Fibroblast of pulmonary artery (primary cell): ENCODE measurements around the gene SBF1.

ENCODE experiments used
- DNase-seq: peaks from one replicate; pipeline ENCODE4 v3.0.0-alpha.2; 2010; ENCODE audit warnings: low read depth
- H3K4me3 ChIP-seq: replicated peaks from 2 replicates; pipeline ENCODE4 v1.5.1; 2011; ENCODE audit warnings: low read depth, mild to moderate bottlenecking, control low read depth, low read length, moderate library complexity
- TF ChIP-seq, protein P1 (sequence below): IDR thresholded peaks from 2 replicates; pipeline ENCODE4 v1.5.1; 2011; ENCODE audit warnings: mild to moderate bottlenecking, control low read depth, low read length, inconsistent platforms; ENCODE audit errors: missing control alignments

SBF1 gene

DNA sequence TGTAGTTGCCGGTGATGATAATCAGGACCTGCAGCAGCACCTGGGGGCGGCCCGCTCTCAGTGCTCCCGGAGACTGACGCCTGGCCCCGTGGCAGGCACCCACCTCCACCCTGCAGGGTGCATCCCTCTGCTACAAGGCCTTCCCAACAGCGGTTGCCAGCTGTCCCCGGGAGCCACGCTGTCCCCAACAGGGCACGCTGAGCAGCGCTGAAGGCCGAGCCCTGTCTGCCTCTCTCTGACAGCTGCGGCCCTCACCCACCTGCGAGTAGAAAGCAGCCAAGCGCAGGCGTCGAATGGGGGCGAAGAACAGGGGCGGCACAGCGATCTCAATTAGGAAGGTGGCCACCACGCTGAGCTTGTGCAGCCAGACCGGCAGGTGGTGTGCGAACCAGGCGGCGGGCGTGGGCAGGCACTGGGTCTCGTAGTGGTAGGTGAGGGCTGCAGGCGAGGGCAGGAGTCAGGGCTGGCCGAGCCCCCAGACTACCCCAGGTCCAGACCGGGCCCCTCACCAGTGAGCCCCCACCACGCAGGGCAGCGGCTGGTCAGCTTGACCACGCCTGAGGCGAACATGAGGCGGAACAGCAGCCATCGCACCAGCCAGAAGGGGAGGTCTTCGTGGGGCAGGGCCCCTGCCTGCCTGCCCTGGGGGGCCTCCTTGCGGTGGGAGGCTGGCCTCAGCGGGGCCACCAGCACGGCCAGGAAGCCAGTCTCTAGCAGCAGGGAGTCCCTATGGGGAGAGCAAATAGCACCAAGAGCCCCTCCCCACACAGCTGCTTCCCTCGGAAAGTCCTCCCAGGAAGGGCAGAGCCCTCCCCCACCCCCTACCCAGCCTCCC is 31.2 kb upstream of the SBF1 start:
- TF ChIP-seq, protein P1, sequence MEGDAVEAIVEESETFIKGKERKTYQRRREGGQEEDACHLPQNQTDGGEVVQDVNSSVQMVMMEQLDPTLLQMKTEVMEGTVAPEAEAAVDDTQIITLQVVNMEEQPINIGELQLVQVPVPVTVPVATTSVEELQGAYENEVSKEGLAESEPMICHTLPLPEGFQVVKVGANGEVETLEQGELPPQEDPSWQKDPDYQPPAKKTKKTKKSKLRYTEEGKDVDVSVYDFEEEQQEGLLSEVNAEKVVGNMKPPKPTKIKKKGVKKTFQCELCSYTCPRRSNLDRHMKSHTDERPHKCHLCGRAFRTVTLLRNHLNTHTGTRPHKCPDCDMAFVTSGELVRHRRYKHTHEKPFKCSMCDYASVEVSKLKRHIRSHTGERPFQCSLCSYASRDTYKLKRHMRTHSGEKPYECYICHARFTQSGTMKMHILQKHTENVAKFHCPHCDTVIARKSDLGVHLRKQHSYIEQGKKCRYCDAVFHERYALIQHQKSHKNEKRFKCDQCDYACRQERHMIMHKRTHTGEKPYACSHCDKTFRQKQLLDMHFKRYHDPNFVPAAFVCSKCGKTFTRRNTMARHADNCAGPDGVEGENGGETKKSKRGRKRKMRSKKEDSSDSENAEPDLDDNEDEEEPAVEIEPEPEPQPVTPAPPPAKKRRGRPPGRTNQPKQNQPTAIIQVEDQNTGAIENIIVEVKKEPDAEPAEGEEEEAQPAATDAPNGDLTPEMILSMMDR: no peak
- no peak for DNase-seq
- H3K4me3 ChIP-seq: peak overlapping the region; percentile 96

DNA sequence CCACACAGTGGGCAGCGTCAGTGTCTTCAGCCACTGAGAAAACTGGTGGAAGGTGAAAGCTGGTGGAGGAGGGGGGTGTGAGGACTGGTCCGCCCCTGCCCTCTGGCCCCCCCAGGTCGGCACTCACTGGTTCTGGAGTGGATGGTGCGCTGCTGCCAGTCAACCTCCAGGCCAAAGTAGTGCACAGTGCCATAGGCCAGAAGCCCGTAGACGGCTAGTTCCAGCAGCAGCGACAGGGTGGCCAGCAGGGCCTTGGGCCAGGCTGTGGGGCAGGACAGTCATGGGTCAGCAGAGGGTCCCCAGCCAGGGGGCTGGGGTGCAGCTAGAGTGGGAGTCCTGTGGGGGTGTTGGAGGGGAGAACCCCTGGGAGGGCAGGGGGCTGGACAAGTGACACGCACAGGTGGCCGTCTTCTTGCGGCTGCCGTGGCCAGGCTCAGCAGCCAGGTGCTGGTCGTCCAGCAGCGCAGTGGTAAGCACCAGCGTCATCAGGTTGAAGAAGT is 30.5 kb upstream of the SBF1 start:
- DNase-seq: no peak
- TF ChIP-seq, protein P1: no peak
- H3K4me3 ChIP-seq: no peak overlapping the region

DNA sequence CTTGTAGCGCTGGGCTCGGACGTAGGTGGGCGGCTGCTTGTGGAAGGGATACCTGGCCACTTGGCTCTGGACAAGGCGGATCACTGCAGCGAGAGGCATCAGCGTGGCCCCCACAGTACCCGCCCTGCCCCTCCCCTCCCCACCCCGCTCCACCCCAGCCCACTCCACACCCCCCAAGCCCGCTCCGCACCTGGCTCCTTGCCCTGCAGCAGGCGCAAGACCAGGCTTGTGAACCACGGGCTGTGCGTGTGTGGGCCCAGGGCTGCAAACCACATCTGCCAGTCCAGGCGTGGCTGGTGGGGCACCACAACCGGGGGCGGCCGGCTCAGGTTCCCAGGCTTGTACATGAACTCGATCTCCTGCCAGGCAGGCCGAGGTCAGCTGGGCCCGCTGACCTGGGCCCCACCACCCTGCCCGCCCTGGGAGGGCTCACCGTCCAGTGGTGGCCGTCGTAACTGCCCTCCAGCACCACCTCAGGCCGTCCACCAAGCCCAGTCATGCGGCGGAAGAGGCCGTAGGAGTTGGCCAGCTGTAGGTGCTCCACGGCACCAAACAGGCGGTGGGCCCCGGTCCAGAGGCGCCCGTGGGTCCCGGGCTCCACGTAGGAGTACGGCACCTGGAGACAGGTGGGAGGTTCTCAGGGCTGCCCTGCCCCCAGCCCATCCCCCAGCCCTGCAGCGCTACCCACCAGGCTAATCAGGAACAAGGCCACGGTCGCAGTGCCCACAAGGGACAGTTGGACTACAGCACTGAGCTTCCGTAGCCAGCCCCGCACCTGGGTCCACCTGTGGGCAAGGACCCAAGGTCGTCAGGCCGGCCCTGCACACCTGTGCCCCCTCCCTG is 29.8 kb upstream of the SBF1 start:
- TF ChIP-seq, protein P1: no peak
- no peak for DNase-seq

DNA sequence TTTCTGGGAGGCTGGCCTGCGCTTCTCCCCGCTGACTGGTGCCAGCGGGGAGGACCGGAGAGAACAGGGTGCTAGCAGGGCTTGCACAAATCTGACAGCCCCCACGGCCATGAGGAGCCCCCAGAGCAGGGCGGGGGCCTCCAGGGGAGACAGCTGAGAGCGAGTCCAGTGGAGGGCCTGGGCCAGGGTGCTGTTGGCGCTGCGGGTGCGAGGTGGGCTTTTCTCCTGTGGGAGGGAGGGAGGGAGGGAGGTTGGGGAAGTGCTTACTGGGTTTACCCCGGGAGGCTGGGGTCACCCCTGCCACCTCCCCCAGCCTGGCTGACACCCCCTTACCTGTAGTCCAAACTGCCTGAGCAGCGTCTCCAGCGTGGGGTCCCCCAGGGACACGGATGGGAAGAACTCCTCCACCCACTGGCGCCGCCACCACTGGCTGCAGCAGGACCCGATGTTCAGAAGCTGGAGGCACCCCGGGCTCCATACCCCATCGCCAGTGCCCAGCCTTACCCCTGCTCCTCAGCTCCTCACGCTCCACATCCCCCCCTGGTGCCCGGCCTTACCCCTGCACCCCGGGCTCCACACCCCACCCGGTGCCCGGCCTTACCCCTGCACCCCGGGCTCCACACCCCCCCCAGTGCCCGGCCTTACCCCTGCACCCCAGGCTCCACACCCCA is 28.8 kb upstream of the SBF1 start:
- H3K4me3 ChIP-seq: no peak overlapping the region
- TF ChIP-seq, protein P1: no peak
- no peak for DNase-seq

More for the DNA sequence above, 29.8 kb upstream of the SBF1 start:
- no peak overlapping the region for H3K4me3 ChIP-seq

DNA sequence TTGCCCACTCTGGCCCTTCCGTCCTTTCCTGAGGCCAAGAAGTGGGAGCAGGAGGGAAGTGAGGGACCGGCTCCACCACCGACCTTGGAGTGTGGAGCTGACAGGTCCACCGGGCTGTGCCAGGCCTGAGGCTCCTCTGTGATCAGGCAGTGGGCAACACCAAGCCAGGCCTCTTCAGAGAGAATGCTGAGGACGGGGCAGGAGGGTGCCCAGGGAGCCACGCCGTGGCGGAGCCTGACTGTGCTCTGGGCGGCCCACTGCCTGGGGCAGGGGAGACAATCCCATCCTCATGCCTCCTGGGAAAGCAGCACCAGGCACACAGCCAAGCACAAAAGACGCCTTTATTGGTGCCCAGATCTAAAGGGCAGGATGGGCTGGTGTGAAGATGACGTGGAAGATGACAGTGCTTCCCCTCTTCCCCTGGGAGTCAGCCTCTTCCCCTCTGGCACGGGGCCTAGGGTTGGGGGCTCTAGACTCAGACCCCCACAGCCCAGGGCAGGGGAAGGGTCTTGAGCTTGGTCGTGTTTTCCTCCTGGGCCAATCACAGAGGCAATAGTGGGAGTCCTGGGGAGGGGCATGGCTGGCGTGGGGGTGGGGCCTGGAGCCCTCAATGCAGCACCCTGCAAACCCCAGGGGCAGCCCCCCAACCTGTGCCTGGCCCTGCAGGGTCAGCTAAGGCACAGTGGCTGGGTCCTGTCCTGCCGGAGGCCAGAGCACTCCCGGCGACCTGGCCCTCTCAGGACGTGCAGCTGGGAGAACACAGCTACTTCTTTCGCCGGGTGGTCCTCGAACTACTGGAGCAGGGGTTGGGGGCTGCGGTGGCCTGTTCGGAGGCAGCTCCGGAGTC is 28.0 kb upstream of the SBF1 start:
- H3K4me3 ChIP-seq: no peak overlapping the region
- DNase-seq: no peak
- TF ChIP-seq, protein P1: no peak

DNA sequence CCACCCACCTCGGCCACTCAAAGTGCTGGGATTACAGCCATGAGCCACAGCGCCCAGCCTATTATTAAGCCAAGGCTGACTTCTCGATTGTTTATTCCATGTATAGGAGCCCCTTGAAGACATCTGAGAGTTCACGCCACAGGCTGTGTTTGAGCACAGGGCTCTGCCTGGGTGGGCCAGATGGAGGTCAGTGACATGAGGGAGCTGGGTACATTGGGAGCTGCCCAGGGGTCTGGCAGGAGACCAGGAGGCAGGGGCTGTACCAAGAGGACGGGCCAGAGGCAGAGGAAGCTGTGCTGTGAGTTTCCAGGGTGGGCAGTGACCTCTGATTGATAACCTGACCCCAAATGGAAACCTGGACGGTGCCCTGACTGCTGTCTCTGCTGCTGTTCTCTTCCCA is 27.3 kb upstream of the SBF1 start:
- DNase-seq: no peak
- no peak overlapping the region for H3K4me3 ChIP-seq
- TF ChIP-seq, protein P1: no peak
